Activated CD4-positive, CD25-positive, alpha-beta regulatory T cell treated with anti-CD3 and anti-CD28 coated beads, Interleukin-2, amount 50 U/mL, for 16 hours (primary cell): ENCODE measurements around the gene SPPL2B.
"Not testable (repeated sequence)": the region's sequence is repeated elsewhere in the genome, so short reads cannot be mapped to it uniquely, and the experiment has no call there.

Experiments used
- DNase-seq: peaks from one replicate; pipeline ENCODE4 v3.0.0-alpha.2; 2020; ENCODE audit warnings: low read depth, low spot score

SPPL2B gene

DNA sequence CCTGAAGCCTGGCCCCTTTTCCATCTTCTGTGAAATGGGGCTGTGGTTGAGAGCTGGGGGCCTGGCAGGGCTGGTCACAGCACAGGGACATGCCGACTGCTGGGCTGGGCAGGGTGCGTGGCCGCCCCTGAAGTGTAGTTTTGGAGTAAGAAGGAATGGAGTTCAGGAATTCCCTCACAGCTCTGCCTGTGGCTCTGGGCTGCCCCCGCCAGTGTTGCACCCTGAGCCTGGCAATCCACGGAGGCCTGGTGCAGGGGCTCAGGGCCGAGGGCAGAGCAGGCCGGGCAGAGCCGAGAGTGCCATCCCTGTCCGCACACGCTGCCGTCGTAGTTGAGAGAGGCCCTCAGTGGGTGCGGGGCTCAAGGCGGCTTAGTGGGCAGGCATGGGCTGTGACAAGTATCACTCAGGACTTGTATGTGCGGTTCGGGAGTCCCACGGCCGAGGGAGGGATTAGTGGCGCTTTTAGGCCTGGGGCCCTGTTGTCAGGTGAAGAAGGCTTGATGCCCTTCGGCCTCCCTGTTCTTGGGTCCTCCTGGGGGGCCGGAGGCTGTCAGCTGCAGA, 9.7 kb downstream of the SPPL2B start:
- no peak for DNase-seq

GRCh38 chr19:2338751-2339643, 10.5 kb downstream of the SPPL2B start:
- no peak for DNase-seq

DNA sequence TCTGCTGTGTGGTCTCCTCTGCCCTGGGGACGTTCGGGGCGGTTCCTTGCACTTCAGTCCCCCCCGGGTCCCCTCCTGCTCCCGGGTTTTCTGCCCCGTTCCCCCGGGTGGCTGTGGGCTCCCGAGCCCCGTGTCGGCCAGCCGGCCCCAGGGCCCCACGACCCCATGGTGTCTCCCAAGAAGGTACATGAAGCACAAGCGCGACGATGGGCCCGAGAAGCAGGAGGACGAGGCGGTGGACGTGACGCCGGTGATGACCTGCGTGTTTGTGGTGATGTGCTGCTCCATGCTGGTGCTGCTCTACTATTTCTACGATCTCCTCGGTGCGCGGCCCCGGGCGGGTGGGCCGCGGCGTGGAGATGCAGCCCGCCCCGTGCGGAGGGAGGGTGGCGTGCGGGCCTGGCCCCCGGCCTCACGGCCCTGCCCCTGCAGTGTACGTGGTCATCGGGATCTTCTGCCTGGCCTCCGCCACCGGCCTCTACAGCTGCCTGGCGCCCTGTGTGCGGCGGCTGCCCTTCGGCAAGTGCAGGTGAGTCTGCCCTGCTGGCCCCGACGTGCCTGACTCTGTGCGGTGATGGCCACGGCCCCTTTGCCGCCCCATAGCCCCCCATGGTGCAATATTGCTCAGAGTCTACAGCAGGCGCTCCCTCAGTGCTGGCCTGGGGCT, 11.3 kb downstream of the SPPL2B start:
- no peak for DNase-seq

DNA sequence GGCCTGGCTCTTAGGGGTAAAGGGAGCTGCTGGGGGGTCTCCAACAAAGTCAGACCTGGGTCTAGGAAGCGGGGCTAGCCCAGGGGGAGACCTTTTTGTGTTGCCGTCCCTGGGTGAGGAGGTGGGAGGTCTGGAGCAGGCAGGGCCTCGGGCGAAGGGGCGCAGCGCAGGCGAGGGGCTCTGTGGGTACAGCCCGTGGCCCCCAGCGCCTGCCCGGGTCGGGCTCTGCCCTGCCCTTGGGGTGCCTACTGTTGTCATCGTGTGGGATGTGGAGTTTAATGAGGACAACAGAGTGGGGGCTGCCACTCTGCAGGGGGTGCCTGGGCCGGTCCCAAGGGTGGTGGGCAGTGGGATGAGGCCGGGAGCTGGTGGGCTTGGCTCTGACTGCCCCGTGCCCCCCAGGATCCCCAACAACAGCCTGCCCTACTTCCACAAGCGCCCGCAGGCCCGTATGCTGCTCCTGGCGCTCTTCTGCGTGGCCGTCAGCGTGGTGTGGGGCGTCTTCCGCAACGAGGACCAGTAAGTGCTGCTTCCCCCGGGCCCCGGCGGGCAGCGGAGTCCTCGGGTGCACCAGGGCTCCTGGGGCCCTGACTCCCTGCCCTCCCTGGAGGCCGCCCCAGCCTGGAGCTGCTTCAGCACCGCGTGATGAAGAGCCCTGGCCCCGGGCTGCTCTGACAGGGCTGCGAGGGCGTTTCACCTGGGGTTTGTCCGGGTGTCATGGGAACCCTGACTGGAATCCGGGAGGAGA, 12.2 kb downstream of the SPPL2B start:
- no peak for DNase-seq

GRCh38 chr19:2341244-2341751, 12.8 kb downstream of the SPPL2B start:
- DNase-seq: no peak

DNA sequence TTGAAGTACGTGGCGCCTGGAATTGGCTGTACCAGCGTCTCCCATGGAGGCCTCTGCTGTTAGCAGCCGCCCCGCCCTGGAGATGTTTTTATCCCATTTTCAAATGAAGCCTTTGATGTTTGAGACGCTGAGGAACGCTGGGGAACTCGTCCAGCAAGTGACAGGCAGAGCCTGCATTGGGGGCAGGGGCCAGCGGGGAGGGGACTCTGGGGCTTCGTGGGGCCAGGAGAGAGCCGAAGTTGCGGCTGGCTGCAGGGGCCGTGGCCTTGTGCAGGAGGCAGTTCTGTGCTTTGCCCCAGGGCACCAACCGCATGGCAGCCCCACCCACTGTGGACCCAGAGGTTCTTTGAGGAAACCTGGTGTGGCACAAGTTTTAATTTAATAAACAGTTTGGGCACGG, 13.5 kb downstream of the SPPL2B start:
- no peak for DNase-seq

GRCh38 chr19:2342656-2343288, 14.3 kb downstream of the SPPL2B start:
- DNase-seq: no peak

GRCh38 chr19:2343289-2343982, 15.0 kb downstream of the SPPL2B start:
- DNase-seq: no peak

GRCh38 chr19:2344381-2344870, 15.9 kb downstream of the SPPL2B start:
- no peak for DNase-seq

- no peak for DNase-seq
Measured at GRCh38 chr19:2345076-2345475, 16.6 kb downstream of the SPPL2B start.

- DNase-seq: no peak
Measured at GRCh38 chr19:2345794-2346663, 17.5 kb downstream of the SPPL2B start.

GRCh38 chr19:2349818-2350217, 21.3 kb downstream of the SPPL2B start:
- DNase-seq: not testable (repeated sequence)

DNA sequence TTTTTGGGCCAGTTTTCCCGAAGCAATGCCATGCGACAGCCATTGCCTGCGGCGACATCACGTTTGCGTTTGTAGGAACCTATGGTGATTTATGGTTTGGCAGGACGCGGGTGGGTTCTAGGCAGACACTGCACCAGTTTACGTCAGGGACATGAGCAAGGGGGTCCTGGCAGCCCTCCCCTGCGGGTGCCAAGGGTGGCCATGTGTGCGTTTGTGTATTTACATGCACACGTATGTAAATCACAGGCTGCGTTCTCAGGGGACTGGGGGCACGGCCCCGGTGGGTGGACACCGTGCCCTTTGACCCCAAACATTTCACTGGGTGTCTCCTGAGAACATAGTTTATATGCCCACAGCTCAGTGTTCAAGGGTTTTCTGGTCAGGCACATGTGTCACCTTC, 22.2 kb downstream of the SPPL2B start:
- DNase-seq: no peak

GRCh38 chr19:2351591-2351990, 23.1 kb downstream of the SPPL2B start:
- no peak for DNase-seq

DNA sequence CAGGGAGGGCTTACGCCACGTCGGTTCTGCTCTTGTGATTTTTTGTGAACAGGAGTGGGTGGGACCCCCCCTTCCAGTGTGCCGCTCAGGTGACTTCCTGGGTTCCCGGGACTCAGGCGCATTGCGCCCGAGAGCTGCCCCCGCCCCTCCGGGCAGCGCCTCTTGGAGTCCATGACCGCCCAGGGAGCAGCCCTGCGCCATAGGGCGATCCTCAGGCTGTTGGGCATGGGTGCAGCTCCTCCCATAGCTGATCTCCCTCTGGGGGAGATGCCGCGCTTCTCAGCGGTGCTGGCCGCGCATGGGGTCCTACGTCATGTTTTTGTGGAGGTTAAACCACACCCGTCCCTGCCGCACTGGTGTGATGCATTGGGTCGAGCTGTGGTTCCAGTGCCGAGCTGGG, 23.6 kb downstream of the SPPL2B start:
- DNase-seq: no peak

GRCh38 chr19:2353159-2353886, 24.8 kb downstream of the SPPL2B start:
- DNase-seq: no peak

DNA sequence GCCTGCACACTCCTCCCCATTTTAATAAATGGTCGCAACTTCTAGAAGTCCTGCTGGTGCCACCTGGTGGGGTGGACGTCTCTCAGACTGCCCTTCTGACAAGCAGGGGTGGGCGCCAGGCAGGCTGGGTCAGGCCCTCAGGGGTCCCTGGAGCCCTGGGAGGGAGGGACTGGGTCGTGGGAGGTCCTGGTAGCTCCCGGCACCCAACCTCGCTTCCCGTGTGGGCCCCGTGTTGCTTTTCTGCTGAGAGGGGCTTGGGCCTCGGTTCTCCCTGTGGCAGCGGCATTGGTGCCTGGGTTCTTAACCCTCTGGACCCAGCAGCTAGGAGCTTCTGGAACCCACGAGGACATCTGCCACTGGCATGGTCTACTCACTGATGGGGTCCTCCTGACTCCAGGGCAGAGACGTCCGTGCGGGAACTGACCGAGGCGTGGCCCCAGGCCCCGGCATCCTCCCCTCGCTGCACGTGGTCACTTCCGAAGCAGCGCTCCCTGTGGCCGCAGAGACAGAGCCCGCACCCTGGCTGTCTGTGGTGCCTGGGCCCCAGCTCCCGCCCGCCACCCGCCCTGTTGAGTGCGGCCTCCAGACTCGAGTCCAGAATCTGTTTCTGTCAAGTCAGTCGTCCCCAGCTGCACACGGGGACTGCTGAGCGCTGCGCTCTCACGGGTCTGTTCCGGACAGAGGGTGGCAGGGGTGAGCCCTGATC, 25.6 kb downstream of the SPPL2B start:
- no peak for DNase-seq

GRCh38 chr19:2354670-2355069, 26.2 kb downstream of the SPPL2B start:
- no peak for DNase-seq
